ENCODE data around the gene STX1A. TPM values are rescaled to one million over a fixed set of nuclear protein-coding genes. Genes with fewer than 3 reads are reported as not detected.

The STX1A gene
- polyA plus RNA-seq (2011; rRNA removed): 10.7 and 12.2 TPM in 2 replicates
- 7.2 and 8.6 TPM in 2 replicates for polyA minus RNA-seq (2011; rRNA and poly(A)+ RNA removed)

- TF ChIP-seq CTCF (IDR thresholded peaks at IDR 0.05; ENCODE audit: insufficient read depth, low read depth, low read length): no peak
- DNase-seq (ENCODE audit: low read depth): no peak
- Histone ChIP-seq H3K36me3 (ENCODE audit: control insufficient read depth, insufficient read depth, low read length) (no peaks in the 10 kb centered on the region), H3K27me3 (ENCODE audit: control insufficient read depth, insufficient read depth, low read length) (no peaks in the 10 kb centered on the region), H3K4me3 (ENCODE audit: low read depth, low read length) (peak within 1 kb of the TSS; percentile 83)
- ChIA-PET POLR2A (no interaction called here), CTCF (interaction anchor here (0.6 to 1.9 kb wide), 7 partner anchors 15 to 132 kb away, joined by 3 to 18 read pairs (median 3); no protein-coding TSS in a partner anchor)
Measured at GRCh38 chr7:73718905-73719805, at the start of gene STX1A. Gene STX1A (minus strand): TSS chr7:73719669. CDS start chr7:73719631, 38 bp downstream.

GRCh38 chr7:73768641-73769480, 49.4 kb upstream of the STX1A start:
- TF ChIP-seq CTCF (IDR thresholded peaks at IDR 0.05; ENCODE audit: insufficient read depth, low read depth, low read length): no peak
- ChIA-PET CTCF (no interaction called here), POLR2A (no interaction called here)
- Histone ChIP-seq H3K36me3 (ENCODE audit: control insufficient read depth, insufficient read depth, low read length) (no peaks in the 10 kb centered on the region), H3K27me3 (ENCODE audit: control insufficient read depth, insufficient read depth, low read length) (peaks cover 11% of the 10 kb centered on the region), H3K4me3 (ENCODE audit: low read depth, low read length) (no peak overlapping the region; the same call in 1 of the 2 replicates)
- no peak for DNase-seq (ENCODE audit: low read depth)

GRCh38 chr7:73766556-73767229, 47.2 kb upstream of the STX1A start:
- H3K27me3 ChIP-seq (ENCODE audit: control insufficient read depth, insufficient read depth, low read length): peaks cover 11% of the 10 kb centered on the region
- no peak overlapping the region for H3K4me3 ChIP-seq (ENCODE audit: low read depth, low read length)
- CTCF ChIA-PET: interaction anchor here (0.9 kb wide), 1 partner anchor 90 kb away, joined by 3 read pairs; no protein-coding TSS in a partner anchor
- no peak for DNase-seq (ENCODE audit: low read depth)
- no peaks in the 10 kb centered on the region for H3K36me3 ChIP-seq (ENCODE audit: control insufficient read depth, insufficient read depth, low read length)
- TF ChIP-seq CTCF (IDR thresholded peaks at IDR 0.05; ENCODE audit: insufficient read depth, low read depth, low read length): no peak
- POLR2A ChIA-PET: no interaction called here

- no peak for DNase-seq (ENCODE audit: low read depth)
- ChIA-PET CTCF (no interaction called here), POLR2A (no interaction called here)
- no peak for TF ChIP-seq CTCF (IDR thresholded peaks at IDR 0.05; ENCODE audit: insufficient read depth, low read depth, low read length)
- Histone ChIP-seq H3K36me3 (ENCODE audit: control insufficient read depth, insufficient read depth, low read length) (no peaks in the 10 kb centered on the region), H3K27me3 (ENCODE audit: control insufficient read depth, insufficient read depth, low read length) (no peaks in the 10 kb centered on the region), H3K4me3 (ENCODE audit: low read depth, low read length) (no peak overlapping the region)
Measured at GRCh38 chr7:73762659-73762999, 43.2 kb upstream of the STX1A start.

All from BJ (cell line).